GM20431 (cell line): Measurements from ENCODE around the gene MAP4K3.

ENCODE experiments used
- in situ Hi-C: fragments of 300-500 bp; cut with MseI, MboI; formaldehyde crosslinking; loops from one replicate; pipeline ENCODE4 v1.15.0; 2020; ENCODE audit warnings: low sequenced_read_pairs; ENCODE audit not compliant: unreplicated experiment

The MAP4K3 gene

GRCh38 chr2:39221459-39221858, 215.6 kb downstream of the MAP4K3 start:
- in situ Hi-C loops: loop anchor here (10.0 kb wide), 1 partner anchor 157 kb away; no protein-coding TSS in a partner anchor

GRCh38 chr2:39220136-39220535, 216.9 kb downstream of the MAP4K3 start:
- in situ Hi-C loops: loop anchor here (10.0 kb wide), 1 partner anchor 155 kb away; no protein-coding TSS in a partner anchor

GRCh38 chr2:39218391-39218790, 218.7 kb downstream of the MAP4K3 start:
- in situ Hi-C loops: no loop called here

GRCh38 chr2:39217192-39217550, 219.9 kb downstream of the MAP4K3 start:
- in situ Hi-C loops: no loop called here

GRCh38 chr2:39216346-39217191, 220.5 kb downstream of the MAP4K3 start:
- in situ Hi-C loops: no loop called here

GRCh38 chr2:39215545-39215944, 221.5 kb downstream of the MAP4K3 start:
- in situ Hi-C loops: no loop called here

- in situ Hi-C loops: no loop called here
These were observed 224.1 kb downstream of the MAP4K3 start for GRCh38 chr2:39213015-39213414.

GRCh38 chr2:39210846-39211245, 226.2 kb downstream of the MAP4K3 start:
- in situ Hi-C loops: no loop called here

- in situ Hi-C loops: no loop called here
These were observed 233.7 kb downstream of the MAP4K3 start for GRCh38 chr2:39203382-39203781.

- in situ Hi-C loops: no loop called here
These were observed 234.3 kb downstream of the MAP4K3 start for GRCh38 chr2:39202639-39203369.
